Liver (tissue), 9 donors: ENCODE results near the gene INPP5J. TPM values are rescaled to one million over a fixed set of nuclear protein-coding genes. Genes with fewer than 3 reads are reported as not detected.
"Not testable (repeated sequence)": the region's sequence is repeated elsewhere in the genome, so short reads cannot be mapped to it uniquely, and the experiment has no call there.

Experiments
- DNase-seq: peaks from one replicate; pipeline ENCODE4 v3.0.0-alpha.2; 2017; ENCODE audit warnings: low spot score
- H3K27ac ChIP-seq, 2 donors: one replicate each; pipeline ENCODE4 v1.7.0; 2013; ENCODE audit warnings: inconsistent platforms in 2 of 2, low read length in 2 of 2, control low read depth in 1 of 2, low read depth in 1 of 2, mild to moderate bottlenecking in 1 of 2
- H3K27me3 ChIP-seq, 4 donors: one replicate each; pipeline versions ENCODE4 v1.6.1 to v1.7.0; 2013; ENCODE audit warnings: low read length in 3 of 4, inconsistent platforms in 1 of 4, mild to moderate bottlenecking in 1 of 4, moderate library complexity in 1 of 4; ENCODE audit not compliant: control insufficient read depth in 4 of 4, insufficient read depth in 4 of 4
- H3K36me3 ChIP-seq, 4 donors: one replicate each; pipeline versions ENCODE4 v1.6.1 to v1.7.0; 2013; ENCODE audit warnings: low read length in 3 of 4, mild to moderate bottlenecking in 3 of 4, low read depth in 1 of 4, moderate library complexity in 1 of 4; ENCODE audit not compliant: control insufficient read depth in 4 of 4, insufficient read depth in 3 of 4
- H3K4me1 ChIP-seq, 4 donors: one replicate each; pipeline versions ENCODE4 v1.6.1 to v1.7.0; 2013; ENCODE audit warnings: low read length in 3 of 4, mild to moderate bottlenecking in 3 of 4, moderate library complexity in 1 of 4; ENCODE audit not compliant: control insufficient read depth in 4 of 4, insufficient read depth in 4 of 4
- H3K4me3 ChIP-seq, 3 donors: one replicate each; pipeline versions ENCODE4 v1.6.1 to v1.7.0; 2013; ENCODE audit warnings: low read length in 3 of 3, control low read depth in 1 of 3, low read depth in 1 of 3, mild to moderate bottlenecking in 1 of 3
- H3K9ac ChIP-seq, 2 donors: one replicate each; pipeline ENCODE4 v1.7.0; 2013; ENCODE audit warnings: low read length in 2 of 2, mild to moderate bottlenecking in 2 of 2, moderate library complexity in 2 of 2, control low read depth in 1 of 2, low read depth in 1 of 2
- H3K9me3 ChIP-seq, 4 donors: one replicate each; pipeline versions ENCODE4 v1.6.1 to v1.7.0; 2013; ENCODE audit warnings: low read length in 3 of 4; ENCODE audit not compliant: control insufficient read depth in 4 of 4
- ATF3 ChIP-seq: IDR thresholded peaks from 2 replicates; pipeline ENCODE4 v1.6.1; 2016; ENCODE audit warnings: antibody characterized with exemption
- EGR1 ChIP-seq, 2 donors: IDR thresholded peaks; 2 replicates each; pipeline ENCODE4 v1.6.1; 2016 to 2018; ENCODE audit warnings: antibody characterized with exemption in 2 of 2, low read depth in 2 of 2
- FOXA1 ChIP-seq: IDR thresholded peaks from 2 replicates; pipeline ENCODE4 v1.6.1; 2016; ENCODE audit warnings: antibody characterized with exemption
- FOXA2 ChIP-seq: IDR thresholded peaks from 2 replicates; pipeline ENCODE4 v1.6.1; 2016; ENCODE audit warnings: antibody characterized with exemption
- GABPA ChIP-seq, 2 donors: IDR thresholded peaks in 1 of 2; conservative IDR thresholded peaks in 1 of 2; 2 replicates each; pipeline ENCODE4 v1.6.1; 2016; ENCODE audit warnings: antibody characterized with exemption in 2 of 2, mild to moderate bottlenecking in 1 of 2, moderate library complexity in 1 of 2
- HNF4A ChIP-seq, 2 donors: conservative IDR thresholded peaks; 2 replicates each; pipeline ENCODE4 v1.6.1; 2016; ENCODE audit warnings: antibody characterized with exemption in 2 of 2, mild to moderate bottlenecking in 2 of 2
- JUND ChIP-seq, 2 donors: IDR thresholded peaks; 2 replicates each; pipeline ENCODE4 v1.6.1; 2016; ENCODE audit warnings: antibody characterized with exemption in 2 of 2
- MAX ChIP-seq: IDR thresholded peaks from 2 replicates; pipeline ENCODE4 v1.6.1; 2016; ENCODE audit warnings: antibody characterized with exemption
- NR2F2 ChIP-seq: IDR thresholded peaks from 2 replicates; pipeline ENCODE4 v1.6.1; 2016; ENCODE audit warnings: antibody characterized with exemption
- REST ChIP-seq: IDR thresholded peaks from 2 replicates; pipeline ENCODE4 v1.6.1; 2016; ENCODE audit warnings: antibody characterized with exemption, mild to moderate bottlenecking
- RXRA ChIP-seq, 2 donors: IDR thresholded peaks; 2 replicates each; pipeline ENCODE4 v1.6.1; 2017 to 2018; ENCODE audit warnings: antibody characterized with exemption in 2 of 2, mild to moderate bottlenecking in 1 of 2
- SP1 ChIP-seq: IDR thresholded peaks from 2 replicates; pipeline ENCODE4 v1.6.1; 2018; ENCODE audit warnings: antibody characterized with exemption, mild to moderate bottlenecking
- ZBTB33 ChIP-seq: IDR thresholded peaks from 2 replicates; pipeline ENCODE4 v1.6.1; 2016; ENCODE audit warnings: antibody characterized with exemption
- WGBS: extraction: QIAGEN DNeasy Blood & Tissue Kit; methylation state at CpG from one replicate; pipeline ENCODE4 v1.1.7; 2013; 5-methylcytosine and 5-hydroxymethylcytosine counted together
- polyA plus RNA-seq, 2 donors: library from polyadenylated mRNA; stranded (reverse) in 1 of 2; unstranded in 1 of 2; fragments of 200-250 nt in 1 of 2; fragments of >200 nt in 1 of 2; fragmentation: Nextera tagmentation in 1 of 2; extraction: Ambion mirVana in 1 of 2; gene quantifications; one replicate each; pipeline versions ENCODE4 v1.2.1 to v1.2.3, GENCODE V29; 2013 to 2015
- total RNA-seq, 2 donors: library from RNA; depleted of rRNA; stranded (reverse); fragments of >200 nt; gene quantifications; one replicate each; pipeline ENCODE4 v1.2.3, GENCODE V29; 2014
- donor health status: healthy.
- donor health status: healthy.
- donor health status: healthy.
- donor health status: healthy.
- donor health status: healthy.

INPP5J gene
- total and polyA plus RNA-seq, 4 donors: 0.06 to 0.17 (median 0.11) TPM

GRCh38 chr22:31077681-31078080 lies 45.1 kb upstream of the INPP5J start:
- H3K36me3 ChIP-seq: no peaks in the 10 kb centered on the region
- H3K9ac ChIP-seq: no peak overlapping the region
- DNase-seq: no peak
- no peak overlapping the region for H3K4me3 ChIP-seq
- H3K27ac ChIP-seq: no peak overlapping the region
- WGBS: 94% methylated on average over 6 of the region's 6 CpGs
- H3K9me3 ChIP-seq: no peaks in the 10 kb centered on the region
- peaks cover 0 to 17% (median 8%) of the 10 kb centered on the region in 4 donors for H3K4me1 ChIP-seq
- H3K27me3 ChIP-seq: no peaks in the 10 kb centered on the region
- TF ChIP-seq EGR1 (IDR thresholded peaks at IDR 0.05; ENCODE audit: low read depth in 2 of 2) (no peak), RXRA (IDR thresholded peaks at IDR 0.05) (no peak), MAX (no peak), ATF3 (no peak), NR2F2 (no peak), JUND (IDR thresholded peaks at IDR 0.05) (no peak), FOXA2 (no peak), GABPA (IDR thresholded peaks at IDR 0.05 in 1 of 2, conservative IDR thresholded peaks at IDR 0.05 in 1 of 2) (no peak), ZBTB33 (no peak), REST (no peak), FOXA1 (no peak)

- not testable (repeated sequence) for H3K9me3 ChIP-seq, H3K27me3 ChIP-seq, H3K27ac ChIP-seq, H3K9ac ChIP-seq, H3K36me3 ChIP-seq, DNase-seq, H3K4me3 ChIP-seq
- H3K4me1 ChIP-seq: peaks cover 0 to 22% (median 8%) of the 10 kb centered on the region in 4 donors
- 90% methylated on average over 2 of the region's 2 CpGs for WGBS
Measured at GRCh38 chr22:31078389-31078788, 44.4 kb upstream of the INPP5J start.

GRCh38 chr22:31079095-31079642 lies 43.6 kb upstream of the INPP5J start:
- no peak overlapping the region for H3K9ac ChIP-seq
- H3K9me3 ChIP-seq: no peaks in the 10 kb centered on the region
- H3K27me3 ChIP-seq: no peaks in the 10 kb centered on the region
- H3K4me1 ChIP-seq: peaks cover 3 to 25% (median 10%) of the 10 kb centered on the region in 4 donors
- H3K4me3 ChIP-seq: no peak overlapping the region
- no peaks in the 10 kb centered on the region for H3K36me3 ChIP-seq
- no peak overlapping the region for H3K27ac ChIP-seq
- 78% methylated on average over 12 of the region's 12 CpGs for WGBS
- DNase-seq: no peak
- TF ChIP-seq EGR1 (IDR thresholded peaks at IDR 0.05; ENCODE audit: low read depth in 2 of 2): no peak
- no peak for TF ChIP-seq GABPA (IDR thresholded peaks at IDR 0.05 in 1 of 2, conservative IDR thresholded peaks at IDR 0.05 in 1 of 2)
- no peak for TF ChIP-seq JUND (IDR thresholded peaks at IDR 0.05)
- TF ChIP-seq HNF4A (conservative IDR thresholded peaks at IDR 0.05): no peak
- TF ChIP-seq REST: no peak
- TF ChIP-seq FOXA2: no peak
- no peak for TF ChIP-seq SP1
- no peak for TF ChIP-seq NR2F2
- TF ChIP-seq ZBTB33: no peak
